SK-N-SH treated with all-trans-retinoic acid at 6 μM for 48 hours (cell line): ENCODE results near the gene MTHFD2L.

Source experiments
- ATAC-seq: fragments of 200-7000 bp; cut with Tn5 transposase; 3 replicates; pipeline ENCODE4 v1.9.1; 2020; ENCODE audit warnings: mild to moderate bottlenecking, moderate library complexity
- ARNTL ChIP-seq: fragments of 450-650 bp; formaldehyde crosslinking; IDR thresholded peaks from 2 replicates; pipeline ENCODE4 v1.5.0; 2020; ENCODE audit warnings: low read depth, mild to moderate bottlenecking, moderate library complexity, borderline replicate concordance
- BACH2 ChIP-seq: fragments of 250-450 bp; sonication (Bioruptor Pico); IDR thresholded peaks from 2 replicates; pipeline ENCODE4 v1.9.0; 2021; ENCODE audit warnings: mild to moderate bottlenecking, borderline replicate concordance
- CREB5 ChIP-seq: fragments of 250-450 bp; sonication (Bioruptor Pico); IDR thresholded peaks from 2 replicates; pipeline ENCODE4 v1.5.1; 2020; ENCODE audit warnings: low read depth, mild to moderate bottlenecking, moderate library complexity
- CSDC2 ChIP-seq: fragments of 250-450 bp; sonication (Bioruptor Pico); IDR thresholded peaks from 2 replicates; pipeline ENCODE4 v1.5.0; 2020; ENCODE audit warnings: mild to moderate bottlenecking, moderate library complexity
- CSRNP3 ChIP-seq: fragments of 250-450 bp; sonication (Bioruptor Pico); IDR thresholded peaks from 2 replicates; pipeline ENCODE4 v1.5.1; 2021; ENCODE audit warnings: mild to moderate bottlenecking, moderate library complexity
- ESRRG ChIP-seq: fragments of 250-450 bp; sonication (Bioruptor Pico); IDR thresholded peaks from 2 replicates; pipeline ENCODE4 v1.6.1; 2021; ENCODE audit warnings: mild to moderate bottlenecking
- GLIS3 ChIP-seq: fragments of 250-450 bp; sonication (Bioruptor Pico); IDR thresholded peaks from 2 replicates; pipeline ENCODE4 v1.5.0; 2020; ENCODE audit warnings: mild to moderate bottlenecking, moderate library complexity
- ISL1 ChIP-seq: fragments of 250-450 bp; sonication (Bioruptor Pico); IDR thresholded peaks from 2 replicates; pipeline ENCODE4 v2.1.2; 2022; ENCODE audit warnings: mild to moderate bottlenecking, moderate library complexity
- OSR1 ChIP-seq: fragments of 250-450 bp; sonication (Bioruptor Pico); IDR thresholded peaks from 2 replicates; pipeline ENCODE4 v1.8.0; 2022; ENCODE audit warnings: moderate library complexity, mild to moderate bottlenecking, inconsistent platforms
- POU6F1 ChIP-seq: fragments of 250-450 bp; sonication (Bioruptor Pico); IDR thresholded peaks from 2 replicates; pipeline ENCODE4 v1.8.0; 2021; ENCODE audit warnings: low read depth, mild to moderate bottlenecking, moderate library complexity, borderline replicate concordance
- PPARA ChIP-seq: fragments of 250-450 bp; sonication (Bioruptor Pico); IDR thresholded peaks from 2 replicates; pipeline ENCODE4 v1.5.0; 2020; ENCODE audit warnings: mild to moderate bottlenecking, borderline replicate concordance
- RARB ChIP-seq: fragments of 250-450 bp; sonication (Bioruptor Pico); IDR thresholded peaks from 2 replicates; pipeline ENCODE4 v1.8.0; 2021; ENCODE audit warnings: mild to moderate bottlenecking, moderate library complexity
- SNAI2 ChIP-seq: fragments of 250-450 bp; sonication (Bioruptor Pico); IDR thresholded peaks from 2 replicates; pipeline ENCODE4 v1.5.0; 2020; ENCODE audit warnings: mild to moderate bottlenecking, moderate library complexity
- TCF4 ChIP-seq: fragments of 250-450 bp; sonication (Bioruptor Pico); IDR thresholded peaks from 2 replicates; pipeline ENCODE4 v1.8.0; 2021; ENCODE audit warnings: mild to moderate bottlenecking, moderate library complexity, borderline replicate concordance
- TOX ChIP-seq: fragments of 250-450 bp; sonication (Bioruptor Pico); IDR thresholded peaks from 2 replicates; pipeline ENCODE4 v1.8.0; 2021; ENCODE audit warnings: mild to moderate bottlenecking, moderate library complexity, borderline replicate concordance
- TSHZ2 ChIP-seq: fragments of 250-450 bp; sonication (Bioruptor Pico); IDR thresholded peaks from 2 replicates; pipeline ENCODE4 v1.5.0; 2020; ENCODE audit warnings: mild to moderate bottlenecking, moderate library complexity
- ZC3H10 ChIP-seq: fragments of 250-450 bp; sonication (Bioruptor Pico); IDR thresholded peaks from 2 replicates; pipeline ENCODE4 v1.5.1; 2021; ENCODE audit warnings: mild to moderate bottlenecking, moderate library complexity
- ZFP3 ChIP-seq: fragments of 250-450 bp; sonication (Bioruptor Pico); IDR thresholded peaks from 2 replicates; pipeline ENCODE4 v1.5.0; 2020; ENCODE audit warnings: mild to moderate bottlenecking, moderate library complexity
- ZFP30 ChIP-seq: fragments of 450-650 bp; formaldehyde crosslinking; IDR thresholded peaks from 2 replicates; pipeline ENCODE4 v1.5.0; 2022; ENCODE audit warnings: mild to moderate bottlenecking, moderate library complexity
- ZNF565 ChIP-seq: fragments of 450-650 bp; formaldehyde crosslinking; conservative IDR thresholded peaks from 2 replicates; pipeline ENCODE4 v1.5.0; 2020; ENCODE audit warnings: low read depth, mild to moderate bottlenecking, moderate library complexity
- ZNF70 ChIP-seq: fragments of 450-650 bp; formaldehyde crosslinking; IDR thresholded peaks from 2 replicates; pipeline ENCODE4 v1.5.0; 2020; ENCODE audit warnings: mild to moderate bottlenecking, moderate library complexity
- ZNF8 ChIP-seq: fragments of 450-650 bp; formaldehyde crosslinking; IDR thresholded peaks from 2 replicates; pipeline ENCODE4 v1.5.0; 2020; ENCODE audit warnings: mild to moderate bottlenecking, moderate library complexity
- TF ChIP-seq, protein P1 (sequence below): fragments of 250-450 bp; sonication (Bioruptor Pico); IDR thresholded peaks from 2 replicates; pipeline ENCODE4 v1.8.0; 2020; ENCODE audit warnings: mild to moderate bottlenecking, moderate library complexity, borderline replicate concordance

The MTHFD2L gene

GRCh38 chr4:74132944-74133343 lies 25.0 kb upstream of the MTHFD2L start (continued):
- no peak for TF ChIP-seq CREB5 (CRISPR knock-in tag)

DNA sequence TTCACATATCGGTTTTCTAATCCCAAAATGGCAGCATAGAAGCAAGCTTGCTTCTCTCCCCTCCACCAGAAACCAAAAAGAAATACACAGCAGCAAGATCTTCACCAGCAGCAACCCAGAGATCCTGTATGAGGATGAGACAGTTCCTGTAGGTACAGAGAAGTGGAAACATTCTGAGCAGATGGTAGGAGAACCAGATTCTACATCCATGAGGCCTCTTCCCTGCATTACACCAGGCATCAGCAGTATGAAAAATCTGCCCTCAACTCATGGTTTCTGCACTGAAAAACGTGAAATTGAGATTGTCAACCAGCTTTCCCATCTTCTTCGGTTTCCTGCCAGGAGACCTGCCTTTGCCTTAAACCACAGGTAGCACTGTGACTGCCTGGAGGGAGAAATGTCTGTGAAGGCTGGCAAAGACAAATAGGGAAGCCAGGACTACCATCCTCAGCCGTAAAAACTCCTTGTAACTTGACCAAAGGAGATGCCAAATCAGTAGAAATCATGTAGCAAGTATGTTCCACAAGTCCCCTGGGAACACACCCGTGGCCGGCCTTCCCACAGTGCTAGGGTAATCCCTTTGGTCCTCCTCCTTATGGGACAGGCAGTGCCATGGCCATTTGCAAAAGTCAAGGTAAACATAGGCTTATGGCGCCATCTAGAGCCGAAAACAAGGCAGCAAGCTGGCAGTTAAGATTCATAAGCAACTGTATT lies 24.0 kb upstream of the MTHFD2L start:
- peak; percentile 99 for ATAC-seq
- no peak for TF ChIP-seq TCF4 (CRISPR knock-in tag)
- no peak for TF ChIP-seq RARB (CRISPR knock-in tag)
- TF ChIP-seq ZNF565 (CRISPR knock-in tag): no peak
- TF ChIP-seq ZFP30 (CRISPR knock-in tag): no peak
- no peak for TF ChIP-seq PPARA (CRISPR knock-in tag)
- no peak for TF ChIP-seq ESRRG (CRISPR knock-in tag)
- TF ChIP-seq CSDC2: no peak
- TF ChIP-seq OSR1 (CRISPR knock-in tag): no peak
- TF ChIP-seq CSRNP3 (CRISPR knock-in tag): no peak
- no peak for TF ChIP-seq ZC3H10 (CRISPR knock-in tag)
- TF ChIP-seq TOX: no peak
- no peak for TF ChIP-seq SNAI2 (CRISPR knock-in tag)
- no peak for TF ChIP-seq GLIS3 (CRISPR knock-in tag)
- no peak for TF ChIP-seq BACH2
- TF ChIP-seq TSHZ2 (CRISPR knock-in tag): no peak
- TF ChIP-seq ISL1 (CRISPR knock-in tag): no peak

DNA sequence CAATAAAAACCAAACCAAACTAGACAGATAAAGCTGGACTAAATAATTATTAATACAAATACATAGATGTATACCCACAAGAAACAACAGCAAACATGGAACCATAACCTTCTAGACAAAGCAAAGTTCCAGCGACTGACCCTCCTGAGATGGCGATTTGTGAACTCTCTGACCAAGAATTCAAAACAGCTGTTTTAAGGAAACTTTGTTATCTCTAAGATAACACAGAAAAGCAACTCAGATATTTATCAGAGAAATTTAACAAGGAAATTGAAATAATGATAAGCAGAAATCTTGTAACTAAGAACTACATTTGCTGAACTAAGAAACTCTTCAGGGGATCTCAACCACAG lies 23.4 kb upstream of the MTHFD2L start:
- ATAC-seq: no peak
- TF ChIP-seq CSRNP3 (CRISPR knock-in tag) (no peak), POU6F1 (CRISPR knock-in tag) (no peak), ZNF70 (CRISPR knock-in tag) (no peak), GLIS3 (CRISPR knock-in tag) (no peak), ZFP30 (CRISPR knock-in tag) (no peak), ISL1 (CRISPR knock-in tag) (no peak), ARNTL (CRISPR knock-in tag) (no peak), ZNF8 (no peak), ESRRG (CRISPR knock-in tag) (no peak), ZFP3 (CRISPR knock-in tag) (no peak), TCF4 (CRISPR knock-in tag) (no peak), PPARA (CRISPR knock-in tag) (no peak), SNAI2 (CRISPR knock-in tag) (no peak), CREB5 (CRISPR knock-in tag) (no peak), ZC3H10 (CRISPR knock-in tag) (no peak), OSR1 (CRISPR knock-in tag) (no peak)
- TF ChIP-seq, protein P1, sequence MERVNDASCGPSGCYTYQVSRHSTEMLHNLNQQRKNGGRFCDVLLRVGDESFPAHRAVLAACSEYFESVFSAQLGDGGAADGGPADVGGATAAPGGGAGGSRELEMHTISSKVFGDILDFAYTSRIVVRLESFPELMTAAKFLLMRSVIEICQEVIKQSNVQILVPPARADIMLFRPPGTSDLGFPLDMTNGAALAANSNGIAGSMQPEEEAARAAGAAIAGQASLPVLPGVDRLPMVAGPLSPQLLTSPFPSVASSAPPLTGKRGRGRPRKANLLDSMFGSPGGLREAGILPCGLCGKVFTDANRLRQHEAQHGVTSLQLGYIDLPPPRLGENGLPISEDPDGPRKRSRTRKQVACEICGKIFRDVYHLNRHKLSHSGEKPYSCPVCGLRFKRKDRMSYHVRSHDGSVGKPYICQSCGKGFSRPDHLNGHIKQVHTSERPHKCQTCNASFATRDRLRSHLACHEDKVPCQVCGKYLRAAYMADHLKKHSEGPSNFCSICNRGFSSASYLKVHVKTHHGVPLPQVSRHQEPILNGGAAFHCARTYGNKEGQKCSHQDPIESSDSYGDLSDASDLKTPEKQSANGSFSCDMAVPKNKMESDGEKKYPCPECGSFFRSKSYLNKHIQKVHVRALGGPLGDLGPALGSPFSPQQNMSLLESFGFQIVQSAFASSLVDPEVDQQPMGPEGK (CRISPR knock-in tag): no peak
